ENCODE measurements around the gene NAAA.

DNA sequence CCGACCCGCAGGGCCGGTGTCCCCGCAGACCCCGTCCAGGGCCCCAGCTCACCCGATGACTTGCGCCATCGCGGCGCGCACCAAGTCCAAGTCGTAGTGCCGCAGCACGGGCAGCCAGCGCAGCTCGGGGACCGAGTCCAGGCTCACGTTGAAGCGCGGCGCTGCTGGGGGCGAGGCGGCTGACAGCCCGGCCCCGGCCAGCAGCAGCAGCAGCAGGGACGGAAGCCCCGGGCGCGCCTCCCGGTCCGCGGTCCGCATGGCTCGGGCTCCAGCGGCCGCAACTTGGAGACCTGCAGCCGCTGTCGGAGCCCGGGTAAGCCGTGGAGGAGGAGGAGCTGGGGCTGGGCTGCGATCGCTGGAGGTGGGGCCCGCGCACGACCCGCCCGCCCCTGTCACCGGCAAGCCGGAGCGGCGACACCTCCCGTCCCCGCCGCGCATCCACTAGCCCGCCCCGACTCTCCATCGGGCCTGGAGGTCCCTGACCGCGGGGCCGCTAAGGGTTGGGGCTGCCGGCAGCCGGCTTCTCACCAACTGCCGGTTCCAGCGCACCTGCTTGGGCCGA lies at the start of gene NAAA:
- peak; percentile 39 to 59 (median 45) for TF ChIP-seq POLR2A (IDR thresholded peaks at IDR 0.05)
- TF ChIP-seq, protein P1, sequence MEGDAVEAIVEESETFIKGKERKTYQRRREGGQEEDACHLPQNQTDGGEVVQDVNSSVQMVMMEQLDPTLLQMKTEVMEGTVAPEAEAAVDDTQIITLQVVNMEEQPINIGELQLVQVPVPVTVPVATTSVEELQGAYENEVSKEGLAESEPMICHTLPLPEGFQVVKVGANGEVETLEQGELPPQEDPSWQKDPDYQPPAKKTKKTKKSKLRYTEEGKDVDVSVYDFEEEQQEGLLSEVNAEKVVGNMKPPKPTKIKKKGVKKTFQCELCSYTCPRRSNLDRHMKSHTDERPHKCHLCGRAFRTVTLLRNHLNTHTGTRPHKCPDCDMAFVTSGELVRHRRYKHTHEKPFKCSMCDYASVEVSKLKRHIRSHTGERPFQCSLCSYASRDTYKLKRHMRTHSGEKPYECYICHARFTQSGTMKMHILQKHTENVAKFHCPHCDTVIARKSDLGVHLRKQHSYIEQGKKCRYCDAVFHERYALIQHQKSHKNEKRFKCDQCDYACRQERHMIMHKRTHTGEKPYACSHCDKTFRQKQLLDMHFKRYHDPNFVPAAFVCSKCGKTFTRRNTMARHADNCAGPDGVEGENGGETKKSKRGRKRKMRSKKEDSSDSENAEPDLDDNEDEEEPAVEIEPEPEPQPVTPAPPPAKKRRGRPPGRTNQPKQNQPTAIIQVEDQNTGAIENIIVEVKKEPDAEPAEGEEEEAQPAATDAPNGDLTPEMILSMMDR (IDR thresholded peaks at IDR 0.05), result peak in 6 of 7 experiments; percentile 12 to 67 (median 54)

Measured in body of pancreas (tissue), 4 donors.